Activated T-helper 1 cell treated with anti-CD3 and anti-CD28 coated beads, Interleukin-2, amount 50 U/mL, for 16 hours (primary cell): ENCODE measurements around the gene CDH5.

Experiments used
- DNase-seq, 2 donors: peaks; one replicate each; pipeline ENCODE4 v3.0.0-alpha.2; 2020; ENCODE audit warnings: low read depth in 1 of 2, low spot score in 1 of 2

The CDH5 gene

DNA sequence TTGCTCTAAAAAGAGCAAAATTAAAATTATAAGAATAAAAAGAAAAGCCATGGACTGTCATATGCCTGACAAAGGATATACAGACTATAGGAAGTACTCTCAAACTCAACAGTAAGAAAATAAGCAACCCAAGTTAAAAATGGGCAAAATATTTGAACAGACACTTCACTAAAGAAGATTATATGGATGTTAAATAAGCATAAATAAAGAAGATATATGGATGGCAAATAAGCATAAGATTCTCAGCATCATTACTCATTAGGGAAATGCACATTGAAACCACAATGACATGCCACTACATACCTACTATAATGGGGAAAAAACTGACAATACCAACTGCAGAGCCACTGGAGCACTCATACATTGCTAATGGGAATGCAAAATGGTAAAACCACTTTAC, 45.7 kb downstream of the CDH5 start:
- no peak for DNase-seq

DNA sequence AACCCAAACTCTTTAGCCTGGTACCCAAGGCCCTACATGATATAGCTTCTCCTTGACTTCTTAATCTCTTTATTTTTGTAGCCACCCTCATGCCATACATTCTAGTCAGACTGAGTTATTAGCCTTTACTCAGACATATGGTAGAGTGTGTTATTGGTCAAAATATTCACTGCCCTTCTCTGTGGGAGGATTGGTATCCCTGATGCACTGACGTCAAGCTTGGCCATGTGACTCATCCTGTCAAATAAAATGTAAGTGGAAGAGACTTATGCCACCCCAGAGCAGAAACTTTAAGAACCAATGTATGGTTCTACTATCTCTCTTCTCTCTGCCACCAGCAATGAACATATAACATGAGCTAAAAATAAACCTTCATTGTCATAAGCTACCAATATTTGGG, 48.4 kb downstream of the CDH5 start:
- no peak for DNase-seq

DNA sequence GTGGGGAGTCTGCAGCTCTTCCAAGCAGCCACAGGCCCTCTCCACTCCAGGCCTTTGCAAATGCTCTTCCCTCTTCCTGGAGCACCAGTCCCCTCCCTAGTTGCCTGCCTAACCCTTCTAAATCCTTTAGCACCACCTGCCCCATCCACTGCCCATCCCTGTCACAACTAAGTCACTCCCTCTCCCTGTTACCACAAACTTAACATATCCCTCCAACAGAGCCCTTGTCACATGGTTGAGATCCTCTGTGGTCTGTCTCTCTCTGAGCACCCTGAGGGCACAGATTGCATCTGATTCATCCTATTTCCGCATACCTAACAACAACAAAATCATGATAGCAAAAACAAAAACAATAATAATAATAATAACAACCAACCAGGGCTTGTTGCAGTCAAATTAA, 49.6 kb downstream of the CDH5 start:
- DNase-seq, result no peak

DNA sequence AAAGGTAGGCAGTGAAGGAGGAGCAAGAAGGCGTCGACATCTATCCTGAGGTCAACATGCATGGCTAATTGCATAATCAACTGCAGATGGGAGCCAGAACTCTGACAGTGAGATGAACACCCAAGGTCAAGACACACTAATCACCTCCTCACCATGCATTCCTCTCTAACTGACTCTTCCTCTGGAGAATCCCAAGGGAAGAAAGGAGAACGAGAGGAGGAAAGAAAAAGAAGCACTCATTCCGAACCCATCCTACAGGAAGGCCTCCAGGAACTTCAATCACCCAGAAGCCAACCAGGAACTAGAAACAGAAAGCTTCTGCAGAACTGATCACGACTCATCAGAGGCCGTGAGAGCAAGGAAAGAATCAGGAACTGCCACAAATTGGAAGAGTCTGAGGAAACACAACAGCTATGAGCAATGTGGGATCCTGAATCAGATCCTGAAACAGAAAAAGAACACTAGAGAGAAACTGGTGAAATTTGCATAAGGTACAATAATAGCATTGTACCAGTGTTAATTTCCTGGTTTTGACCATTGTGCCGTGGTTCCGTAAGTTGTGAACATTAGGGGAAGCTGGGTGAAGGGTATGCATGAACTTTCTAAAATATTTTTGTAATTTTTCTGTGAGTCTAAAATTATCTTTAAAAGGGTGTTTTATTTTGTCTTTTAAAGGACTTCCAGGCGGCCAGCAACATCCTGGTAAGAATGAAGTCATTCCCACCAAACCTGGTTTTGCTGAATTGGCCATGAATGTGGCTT, 50.6 kb downstream of the CDH5 start:
- DNase-seq, result no peak

DNA sequence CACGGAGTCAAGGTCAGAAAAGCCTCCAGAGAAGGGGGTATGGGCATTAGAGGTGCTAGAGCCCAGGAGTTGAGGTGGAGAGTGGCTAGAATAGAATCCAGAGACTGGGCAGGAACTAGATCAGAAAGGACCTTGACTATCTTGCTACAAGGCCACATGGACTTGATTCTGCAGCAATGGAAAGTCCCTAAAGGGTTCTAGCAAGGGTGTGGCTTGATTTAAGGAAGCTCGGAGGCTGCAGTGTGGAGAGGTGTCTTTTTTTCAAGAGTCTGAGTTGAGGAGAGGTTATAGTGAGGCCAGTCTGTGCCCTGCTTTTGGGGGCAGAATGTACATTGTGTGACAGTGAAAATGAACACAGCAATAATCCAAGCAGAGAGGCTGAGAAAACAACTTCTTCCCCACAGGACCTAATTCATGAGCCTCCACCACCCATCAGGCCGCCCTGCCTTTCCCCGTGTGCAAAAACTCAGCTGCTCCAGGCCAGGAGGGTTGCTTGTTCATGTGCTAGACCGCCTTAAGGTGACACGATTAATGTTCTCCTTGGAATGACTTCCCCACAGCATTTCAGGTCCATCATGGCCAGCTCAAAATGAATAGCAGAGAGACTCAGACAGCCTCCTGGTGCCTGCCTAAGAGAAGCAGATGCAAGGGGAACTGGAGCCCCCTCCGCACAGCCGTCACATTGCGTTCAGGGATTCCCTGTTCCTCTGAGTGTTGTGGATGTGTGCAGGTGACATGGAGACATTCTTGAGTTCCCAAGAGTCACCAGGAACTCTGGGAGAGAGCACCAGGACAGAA, 51.9 kb downstream of the CDH5 start:
- no peak for DNase-seq

DNA sequence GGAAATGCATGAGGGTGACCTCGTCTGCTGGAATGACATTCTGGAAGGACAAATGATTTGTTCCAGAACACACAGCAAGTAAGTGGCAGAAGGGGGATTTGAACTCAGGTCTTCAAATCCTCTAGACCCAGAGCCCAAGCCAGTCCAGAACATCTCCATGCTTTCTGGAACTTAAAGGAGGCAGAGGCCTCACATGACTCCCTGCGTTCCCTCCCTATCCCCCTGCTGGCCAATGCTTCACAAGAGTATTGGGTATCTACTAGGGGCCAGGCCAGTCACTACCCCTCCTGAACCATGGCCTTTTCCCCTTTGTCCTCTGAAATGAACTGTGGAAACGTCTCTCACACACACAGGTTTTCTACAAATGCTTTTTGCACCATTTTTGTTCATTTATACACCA, 53.0 kb downstream of the CDH5 start:
- no peak for DNase-seq

DNA sequence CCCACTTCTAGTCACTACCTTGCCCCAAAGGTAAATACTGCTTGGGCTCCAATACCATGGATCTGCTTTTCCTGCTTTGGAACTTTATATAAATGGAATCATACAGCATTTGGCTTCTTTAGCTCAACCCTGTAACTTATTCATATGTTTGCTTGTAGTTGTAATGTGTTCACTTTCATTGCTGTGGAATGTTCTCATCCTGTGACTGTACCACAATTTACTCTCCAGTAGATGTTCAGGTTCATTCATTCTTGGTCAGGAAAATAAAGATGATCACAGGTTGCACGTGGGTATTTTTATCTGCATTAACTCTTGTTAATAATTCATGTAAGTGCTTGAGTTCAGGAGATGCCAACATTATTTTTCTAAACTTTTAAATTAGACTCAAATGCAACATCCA, 53.9 kb downstream of the CDH5 start:
- DNase-seq, result no peak

DNA sequence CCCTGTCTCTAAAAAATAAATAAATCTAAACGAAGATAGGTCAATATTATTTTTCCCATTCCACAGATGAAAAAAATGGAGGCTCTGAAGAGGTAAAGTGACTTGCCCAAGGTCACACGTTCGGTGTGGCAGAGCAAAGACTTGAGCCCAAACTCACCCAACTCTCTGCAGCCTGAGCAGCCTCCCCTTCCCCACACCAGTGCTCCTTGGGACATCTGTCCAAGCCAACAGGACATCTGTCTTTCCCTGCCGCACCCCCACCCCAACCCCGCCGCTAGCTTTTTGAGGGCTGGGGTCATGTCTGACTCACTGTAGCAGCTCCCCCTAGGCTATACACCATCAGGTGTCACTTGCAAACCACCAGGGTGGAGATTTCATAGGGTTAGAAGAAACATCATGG, 55.4 kb downstream of the CDH5 start:
- DNase-seq, result no peak

DNA sequence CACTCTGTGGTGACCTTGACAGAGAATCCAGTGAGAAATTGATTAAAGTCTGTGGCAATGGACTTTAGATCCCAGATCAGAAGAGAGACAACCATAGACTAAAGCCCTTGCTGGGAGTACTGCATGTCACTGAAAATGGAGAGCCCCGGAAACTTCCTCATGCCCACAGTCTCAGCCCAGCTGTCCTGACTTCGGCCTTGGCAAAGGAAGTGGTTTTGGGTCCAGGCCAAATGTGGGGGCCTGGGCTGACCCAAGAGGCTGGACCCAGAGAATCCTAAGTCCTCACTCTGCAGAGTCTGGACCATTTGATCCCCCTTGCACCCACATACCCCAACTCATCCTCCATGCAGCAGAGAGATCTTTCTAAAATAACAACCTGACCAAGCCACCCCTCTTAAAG, 55.9 kb downstream of the CDH5 start:
- no peak for DNase-seq

DNA sequence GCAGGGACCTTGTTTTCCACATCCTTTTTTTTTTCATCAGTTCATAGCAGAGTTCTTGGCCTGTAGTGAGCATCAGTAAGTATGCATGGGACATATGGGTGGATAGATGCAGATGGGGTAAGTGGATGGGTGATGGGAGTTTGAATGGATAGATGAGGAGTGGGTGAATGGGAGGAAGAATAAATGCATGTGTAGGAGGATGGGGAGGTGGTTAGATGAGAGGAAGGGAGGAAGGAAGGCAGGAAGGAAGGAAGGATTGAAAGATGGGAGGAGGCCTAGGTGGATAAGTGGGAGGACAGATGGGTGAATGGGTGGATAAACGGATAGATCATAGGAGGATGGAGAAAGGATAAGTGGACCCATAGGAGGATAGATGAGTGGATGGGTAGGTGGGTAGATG, 56.7 kb downstream of the CDH5 start:
- no peak for DNase-seq

DNA sequence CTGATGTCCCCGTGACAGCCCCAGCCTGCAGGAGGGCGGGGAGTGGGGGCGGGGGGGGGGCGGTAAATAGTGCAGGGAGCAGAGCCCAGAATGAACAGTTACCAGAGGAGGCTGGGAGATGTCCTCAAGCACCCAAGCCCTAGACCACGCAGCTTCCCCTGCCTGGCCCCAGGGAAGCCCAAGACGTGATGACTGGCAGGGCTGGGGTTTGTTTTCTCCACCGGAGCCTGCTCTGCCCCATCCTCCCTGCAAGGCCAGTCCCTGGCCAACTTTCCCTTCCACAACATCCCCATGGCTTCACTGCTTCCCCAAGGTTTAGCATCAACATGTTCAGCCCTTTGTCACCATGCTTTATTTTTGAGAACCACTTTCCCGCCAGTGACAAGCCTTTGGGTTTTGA, 59.2 kb downstream of the CDH5 start:
- no peak for DNase-seq

DNA sequence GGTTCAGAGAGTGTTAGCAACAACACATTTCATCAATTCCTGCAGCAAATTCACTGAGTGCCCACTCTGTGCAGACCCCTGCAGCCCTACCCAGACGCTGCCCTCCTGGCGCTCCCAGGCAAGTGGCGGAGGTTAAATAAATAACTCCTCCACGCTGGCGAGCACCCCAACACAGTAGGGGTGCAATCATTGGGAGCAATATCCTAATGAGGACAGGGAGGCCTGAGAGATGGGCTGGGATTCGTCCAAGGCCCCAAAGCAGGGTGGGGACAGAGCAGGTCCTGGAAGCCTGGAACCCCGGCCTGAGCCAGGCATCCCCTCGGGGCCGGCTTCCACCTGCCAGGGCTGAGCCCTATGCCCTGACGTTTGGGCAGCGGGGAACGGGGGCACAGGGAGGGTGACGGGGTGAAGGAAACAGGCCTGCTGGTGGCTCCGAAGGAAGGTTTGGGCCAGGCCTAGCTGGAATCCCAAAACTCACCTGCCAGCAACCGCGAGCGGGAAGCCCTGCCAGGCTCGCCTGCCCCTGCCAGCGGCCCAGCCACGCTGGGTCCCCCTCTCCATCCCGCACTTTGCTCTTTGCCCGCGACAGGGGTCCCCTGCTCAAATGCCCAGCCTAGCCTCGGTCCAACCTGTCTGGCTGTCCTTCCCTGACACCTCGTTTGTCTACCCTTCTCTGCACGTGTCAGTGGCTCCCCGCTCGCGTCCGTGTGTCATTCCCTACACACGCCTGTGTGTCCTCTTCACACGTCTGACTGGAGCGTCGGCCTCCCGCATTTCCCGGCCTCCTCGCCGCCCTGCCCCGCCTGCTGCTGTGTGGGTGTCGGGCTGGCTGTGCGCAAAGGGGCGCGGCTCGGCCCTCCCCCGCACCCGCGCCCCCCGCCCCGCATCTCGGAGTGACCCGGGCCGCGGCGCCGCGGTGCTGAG, 59.9 kb downstream of the CDH5 start:
- no peak for DNase-seq

DNA sequence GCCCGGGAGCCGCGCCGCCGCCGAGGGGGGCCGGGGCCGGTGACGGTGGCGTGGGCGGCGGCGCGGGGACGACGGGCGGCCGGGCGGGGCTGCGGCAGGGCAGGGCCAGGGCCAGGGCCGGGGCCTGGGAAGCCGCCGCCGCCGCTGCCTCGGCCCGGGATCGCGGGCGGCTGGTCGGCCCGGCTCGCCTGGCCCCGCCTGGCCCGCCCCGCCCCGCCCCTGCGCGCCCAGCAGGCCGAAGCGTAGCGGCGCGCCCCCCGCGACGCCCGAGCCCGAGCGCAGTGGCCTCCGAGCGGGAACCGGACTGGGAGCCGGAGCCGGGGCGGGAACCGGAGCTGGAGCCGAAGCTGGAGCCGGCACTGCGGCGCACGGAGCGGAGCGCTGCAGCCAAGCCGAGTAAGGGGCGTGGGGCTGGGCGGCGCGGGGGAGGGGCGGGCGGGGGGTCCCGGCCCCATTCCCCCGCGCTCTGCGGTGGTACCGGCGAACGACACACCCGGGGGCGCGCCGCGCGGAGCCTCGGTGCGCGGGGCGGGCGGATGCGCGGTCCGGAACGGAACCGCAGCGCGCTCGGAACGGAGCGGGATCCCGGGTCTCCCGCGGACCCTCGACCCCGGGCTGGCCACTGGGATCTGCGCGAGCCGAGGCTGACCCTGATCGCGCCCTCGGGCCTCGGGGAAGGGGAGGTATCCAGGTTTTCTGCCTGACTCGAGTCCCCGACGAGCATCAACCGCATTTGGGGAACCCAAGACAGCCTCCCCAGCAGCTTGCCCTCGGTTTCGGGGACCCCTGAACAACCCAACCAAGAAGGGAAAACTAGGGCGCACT, 60.8 kb downstream of the CDH5 start, which contains the start of gene BEAN1:
Gene BEAN1, plus strand, starts transcription at position 260 of the 825 bp plus-strand sequence. CDS start 10,382 bp downstream, outside the sequence.
- no peak for DNase-seq

DNA sequence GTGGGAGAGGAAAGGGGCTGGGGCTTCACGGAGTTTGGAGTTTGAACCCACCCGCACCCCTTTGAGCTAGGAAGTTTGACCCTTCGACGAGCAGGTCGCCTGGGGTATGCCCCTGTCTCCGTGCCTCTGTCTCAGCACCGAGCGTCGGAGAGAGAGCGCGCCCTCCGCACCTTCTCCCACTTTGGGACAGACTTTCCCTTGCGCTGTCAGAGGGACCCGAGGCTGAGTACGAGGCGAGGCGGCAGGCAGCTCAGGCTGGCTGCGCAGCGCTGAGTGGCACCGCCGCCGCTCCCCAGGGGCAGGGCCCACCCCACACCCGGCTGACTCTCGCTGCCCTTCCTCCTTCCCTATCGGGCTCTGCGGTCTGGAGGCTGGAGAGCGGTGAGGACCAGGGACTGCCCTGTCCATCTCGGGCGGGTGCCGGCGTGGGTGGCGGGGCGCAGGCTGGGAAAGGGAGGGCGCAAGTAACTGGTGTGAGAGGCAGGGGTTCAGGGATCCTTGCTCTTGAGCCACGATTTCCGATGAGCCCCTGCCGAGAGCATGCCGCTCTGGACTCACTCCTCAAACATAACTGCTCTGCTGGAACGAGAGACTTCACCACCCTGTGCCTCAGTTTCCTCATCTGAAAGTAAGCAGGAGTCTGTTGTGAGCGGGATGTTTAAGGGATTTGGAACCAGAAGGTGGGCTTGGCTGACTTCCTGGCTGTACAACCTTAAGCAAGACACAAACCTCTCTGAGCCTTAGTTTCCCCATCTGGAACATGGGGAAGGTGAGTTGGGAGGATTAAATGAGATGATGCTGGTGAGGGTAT, 61.6 kb downstream of the CDH5 start:
- DNase-seq, result no peak

DNA sequence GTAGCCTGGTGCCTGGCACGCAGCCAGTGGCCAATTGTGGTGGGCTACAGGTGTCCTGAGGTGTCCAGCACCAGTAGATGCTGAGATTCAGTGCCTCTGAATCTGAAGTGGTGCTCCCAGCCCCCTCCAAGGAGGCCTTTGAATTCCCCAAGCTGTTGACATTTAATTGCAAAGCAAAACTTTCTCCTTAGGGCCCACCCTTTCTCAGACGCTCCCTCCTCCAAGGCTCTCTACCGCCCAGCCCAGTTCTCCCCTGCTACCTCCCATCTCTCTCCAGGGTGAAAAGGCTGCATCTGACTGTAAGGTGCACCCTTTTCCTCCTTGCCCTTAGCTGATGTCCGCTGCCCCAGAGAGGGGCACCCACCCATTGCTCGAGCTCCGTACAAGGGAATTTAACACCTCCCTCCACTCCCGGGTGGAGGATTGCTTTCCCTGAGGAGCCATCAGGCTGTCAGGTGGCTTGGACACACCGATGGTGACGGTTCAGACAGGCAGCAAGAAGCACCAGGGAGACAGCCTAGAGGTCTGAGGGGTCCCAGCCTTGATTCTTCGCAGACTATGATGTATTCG, 62.3 kb downstream of the CDH5 start:
- no peak for DNase-seq

DNA sequence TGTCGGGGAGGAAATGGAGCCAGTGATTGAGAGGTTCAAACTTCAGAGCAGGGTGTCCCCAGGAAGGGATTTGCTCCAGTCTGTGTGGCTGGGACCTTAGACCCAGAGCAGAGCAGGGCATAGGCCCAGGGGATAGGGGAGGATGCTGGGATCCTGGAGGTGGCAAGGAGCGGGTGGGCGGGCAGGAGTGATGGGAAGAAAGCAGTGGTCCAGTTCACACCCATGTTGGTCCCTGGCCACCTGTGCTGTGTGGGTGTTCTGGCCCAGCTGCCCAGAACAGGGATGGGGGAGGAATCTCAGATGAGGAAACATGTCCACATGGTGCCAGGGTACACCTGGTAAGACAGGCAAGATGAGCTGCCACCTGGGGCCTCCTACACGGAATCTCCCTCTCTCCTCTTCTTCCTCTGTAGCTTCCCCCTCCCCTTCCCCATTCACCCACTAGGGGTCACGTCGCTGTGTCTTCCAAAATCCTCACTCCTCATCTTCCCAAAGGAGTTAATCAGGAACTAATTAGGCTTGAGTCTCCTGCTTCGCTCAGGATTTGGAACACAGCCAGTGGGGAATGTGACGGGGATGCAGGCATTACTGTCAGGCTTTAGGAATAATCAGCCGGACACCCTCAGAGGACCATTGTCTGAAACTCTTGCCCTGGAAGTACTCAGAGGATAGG, 62.9 kb downstream of the CDH5 start:
- no peak for DNase-seq

DNA sequence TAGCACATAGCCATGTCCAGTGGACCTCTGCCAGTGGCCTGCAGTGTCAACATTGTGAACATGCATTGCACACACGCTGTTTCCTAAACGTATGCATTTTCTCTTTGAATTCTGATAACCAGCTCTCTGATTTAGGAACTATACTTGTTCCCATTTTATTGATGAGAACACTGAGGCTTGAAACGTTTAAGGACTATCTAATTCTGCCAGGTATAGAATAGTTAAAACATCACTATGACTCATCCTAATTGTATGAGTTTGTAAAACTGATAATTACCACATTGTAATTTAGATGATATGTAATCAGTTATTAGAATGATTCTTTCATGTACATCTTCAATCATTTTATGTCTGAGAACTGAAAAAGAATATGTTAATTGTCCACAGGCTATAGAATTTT, 63.7 kb downstream of the CDH5 start:
- no peak for DNase-seq

DNA sequence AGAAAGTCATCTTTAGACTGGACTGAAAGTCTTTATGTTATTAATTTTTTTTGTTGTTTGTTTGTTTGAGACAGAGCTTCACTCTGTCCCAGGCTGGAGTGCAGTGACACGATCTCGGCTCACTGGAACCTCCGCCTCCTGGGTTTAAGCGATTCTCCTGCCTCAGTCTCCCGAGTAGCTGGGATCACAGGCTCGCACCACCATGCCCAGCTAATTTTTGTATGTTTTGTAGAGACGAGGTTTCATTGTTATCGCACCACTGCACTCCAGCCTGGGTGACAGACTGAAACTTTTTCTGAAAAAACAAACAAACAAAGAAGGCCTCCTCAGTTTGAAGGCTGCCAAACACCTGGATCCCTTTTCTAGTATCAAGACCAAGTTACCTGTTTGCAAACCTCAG, 65.3 kb downstream of the CDH5 start:
- DNase-seq, result no peak

DNA sequence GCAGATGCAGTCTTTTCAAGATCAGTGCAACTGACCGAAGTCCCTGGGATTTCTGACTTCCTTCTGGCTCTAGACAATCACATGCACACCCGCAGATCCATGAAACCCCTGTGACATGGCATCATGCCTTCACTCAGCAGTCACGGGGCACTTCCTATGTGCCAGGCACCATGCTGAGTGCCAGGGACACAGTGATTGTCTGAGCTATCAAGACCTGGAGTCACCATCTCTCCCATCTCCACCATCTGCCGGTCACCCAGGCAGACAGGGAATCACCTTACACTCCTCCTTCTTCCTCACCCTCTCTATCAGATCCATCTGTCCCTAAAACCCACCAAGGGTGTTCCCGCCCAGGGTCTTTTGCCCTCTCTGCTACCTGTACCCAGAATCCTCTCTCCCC, 65.9 kb downstream of the CDH5 start:
- DNase-seq, result no peak
